HG02588 (cell line): ENCODE data around the gene CCK.

Source experiments
- ATAC-seq: cut with Tn5 transposase; IDR thresholded peaks from one replicate; pipeline ENCODE4 v1.9.1; 2021; ENCODE audit warnings: mild to moderate bottlenecking, moderate library complexity; ENCODE audit not compliant: unreplicated experiment

Gene CCK

GRCh38 chr3:42269647-42270046, 3.7 kb upstream of the CCK start:
- ATAC-seq = no peak

GRCh38 chr3:42267878-42268277, 1.9 kb upstream of the CCK start:
- no peak for ATAC-seq

DNA sequence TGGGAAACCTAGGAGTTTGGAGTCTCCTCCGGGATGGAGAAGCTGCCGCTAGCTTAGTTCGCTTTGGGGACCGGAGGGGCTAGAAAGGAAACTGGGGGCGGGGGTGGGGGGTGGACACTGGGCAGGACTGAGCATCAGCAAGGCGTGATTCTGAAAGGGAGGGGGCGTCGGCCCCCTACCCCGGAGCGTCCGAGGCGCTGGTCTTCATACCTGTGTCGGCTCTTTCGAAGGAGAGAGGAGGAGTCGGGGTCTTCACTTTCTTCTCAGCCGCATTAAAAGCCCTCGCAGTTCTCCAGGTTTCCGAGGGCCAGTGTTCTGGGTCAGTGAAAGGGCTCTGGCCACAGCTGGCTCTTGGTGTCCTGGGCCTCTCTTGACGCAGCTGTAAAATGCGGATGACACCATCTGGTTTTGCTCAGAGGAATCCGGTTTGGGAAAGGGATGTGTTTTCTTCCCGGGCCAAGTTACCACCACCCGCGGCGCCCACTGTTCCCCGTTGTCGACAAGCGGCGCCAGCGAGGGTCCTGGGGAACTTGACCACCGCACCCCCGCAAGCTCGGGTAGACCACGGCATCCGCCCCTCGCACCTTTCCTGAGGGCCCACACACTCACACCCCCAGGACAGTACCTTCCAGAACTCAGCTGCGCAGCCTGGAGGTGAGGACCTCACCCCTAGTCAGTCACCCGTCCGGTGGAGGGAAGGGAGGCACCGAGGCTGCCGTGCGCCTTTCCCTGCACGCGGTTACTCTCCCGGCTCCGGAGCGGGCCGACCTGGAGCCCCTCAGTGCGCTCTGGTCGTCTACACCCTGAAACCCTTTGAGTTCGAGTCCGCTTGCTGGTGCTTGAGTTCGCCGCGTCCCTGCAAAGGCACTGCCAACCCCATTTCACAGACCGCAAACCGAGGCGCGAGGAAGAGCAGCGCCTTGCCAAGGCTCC, 660 bp downstream of the CCK start:
- ATAC-seq = no peak

DNA sequence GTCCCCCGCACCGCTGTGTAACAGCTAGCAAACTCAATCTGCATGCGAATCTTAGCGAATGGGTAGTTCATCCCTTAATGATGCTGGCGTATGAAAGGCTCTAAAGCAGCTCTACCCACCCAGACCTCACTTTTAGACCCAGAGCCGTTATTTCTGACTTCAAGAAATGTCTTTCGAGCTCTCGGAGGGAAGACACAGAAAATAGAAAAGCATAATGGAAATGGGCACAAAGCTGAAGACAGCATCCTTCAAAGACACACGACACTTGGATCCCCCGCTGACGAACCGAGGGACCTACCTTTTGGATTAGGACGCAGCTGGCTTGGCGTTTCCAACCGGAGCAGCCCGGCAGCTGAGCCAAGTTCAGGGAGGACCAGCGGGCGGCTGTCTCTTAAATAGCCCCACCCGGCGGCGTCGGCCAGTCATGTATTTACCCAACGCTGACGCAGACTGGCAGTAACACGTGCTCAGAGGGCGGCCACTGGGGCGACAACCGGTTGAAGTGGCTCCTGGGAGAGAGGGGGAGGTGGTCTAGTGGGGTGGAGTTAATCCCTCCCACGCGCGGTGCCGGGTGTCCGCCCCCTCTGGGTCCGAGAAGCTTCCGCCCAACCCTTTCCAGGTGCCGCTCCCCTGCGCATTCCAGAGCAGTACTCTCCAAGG, 1.5 kb downstream of the CCK start:
- ATAC-seq = no peak

- no peak for ATAC-seq
These were observed 2.3 kb downstream of the CCK start for GRCh38 chr3:42263354-42264346.

GRCh38 chr3:42262525-42262924, 3.5 kb downstream of the CCK start:
- no peak for ATAC-seq

DNA sequence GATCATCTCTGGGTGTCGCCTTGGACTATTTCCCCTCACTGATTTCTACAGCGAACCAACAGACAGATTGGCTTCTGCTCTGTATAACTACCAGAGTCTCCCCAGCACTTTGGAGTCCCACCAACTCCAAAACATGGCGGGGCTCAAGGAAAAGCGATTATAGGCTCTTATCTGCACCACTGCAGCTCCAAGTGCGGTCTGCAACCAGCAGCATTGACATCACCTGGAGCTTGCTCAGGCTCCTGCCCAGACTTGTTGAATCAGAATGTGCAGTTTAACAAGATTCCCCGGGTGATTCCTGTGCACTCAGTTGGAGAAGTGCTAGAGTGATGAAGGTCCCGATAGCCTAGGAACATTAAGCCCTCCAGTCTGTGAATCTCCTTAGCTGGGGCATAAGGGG, 9.0 kb downstream of the CCK start:
- no peak for ATAC-seq

- no peak for ATAC-seq
These were observed 9.7 kb downstream of the CCK start for GRCh38 chr3:42256135-42256819.

GRCh38 chr3:42254566-42254965, 11.4 kb downstream of the CCK start:
- no peak for ATAC-seq

- no peak for ATAC-seq
These were observed 15.2 kb downstream of the CCK start for GRCh38 chr3:42250761-42251160.

GRCh38 chr3:42247576-42248027, 18.4 kb downstream of the CCK start:
- ATAC-seq = no peak

GRCh38 chr3:42246091-42246490, 19.9 kb downstream of the CCK start:
- no peak for ATAC-seq

DNA sequence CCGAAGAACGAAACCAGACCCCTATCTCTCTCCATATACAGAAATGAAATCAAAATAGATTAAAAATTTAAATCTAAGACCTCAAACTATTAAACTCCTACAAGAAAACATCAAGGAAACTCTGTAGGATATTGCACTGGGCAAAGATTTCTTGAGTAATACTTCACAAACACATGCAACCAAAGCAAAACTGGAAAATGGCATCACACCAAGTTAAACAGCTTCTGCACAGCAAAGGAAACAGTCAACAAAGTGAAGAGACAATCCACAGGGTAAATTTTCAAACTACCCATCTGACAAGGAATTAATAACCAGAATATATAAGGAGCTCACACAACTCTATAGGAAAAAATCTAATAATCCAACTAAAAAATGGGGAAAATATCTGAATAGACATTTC, 29.4 kb downstream of the CCK start:
- no peak for ATAC-seq

- ATAC-seq = no peak
These were observed 30.5 kb downstream of the CCK start for GRCh38 chr3:42235532-42235931.

DNA sequence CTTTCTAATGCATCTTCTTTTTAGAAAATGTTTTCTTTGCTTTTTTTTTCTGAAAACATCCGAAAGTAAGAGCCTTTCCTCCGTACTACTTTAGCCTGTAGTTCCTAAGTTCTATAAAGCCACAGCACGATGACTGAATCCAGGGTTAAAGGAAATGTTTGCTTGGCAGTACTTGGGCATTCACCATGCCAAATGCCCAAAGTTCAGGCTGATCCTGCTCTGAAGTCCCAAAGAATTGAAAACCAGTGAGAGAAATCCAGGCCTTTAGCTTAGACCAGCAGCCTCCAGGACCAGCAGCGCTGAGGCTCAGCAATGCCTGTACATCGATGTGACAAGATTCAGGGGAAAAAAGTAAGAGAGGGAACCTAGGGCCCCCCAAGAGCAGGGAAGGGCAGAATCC, 35.1 kb downstream of the CCK start:
- no peak for ATAC-seq

DNA sequence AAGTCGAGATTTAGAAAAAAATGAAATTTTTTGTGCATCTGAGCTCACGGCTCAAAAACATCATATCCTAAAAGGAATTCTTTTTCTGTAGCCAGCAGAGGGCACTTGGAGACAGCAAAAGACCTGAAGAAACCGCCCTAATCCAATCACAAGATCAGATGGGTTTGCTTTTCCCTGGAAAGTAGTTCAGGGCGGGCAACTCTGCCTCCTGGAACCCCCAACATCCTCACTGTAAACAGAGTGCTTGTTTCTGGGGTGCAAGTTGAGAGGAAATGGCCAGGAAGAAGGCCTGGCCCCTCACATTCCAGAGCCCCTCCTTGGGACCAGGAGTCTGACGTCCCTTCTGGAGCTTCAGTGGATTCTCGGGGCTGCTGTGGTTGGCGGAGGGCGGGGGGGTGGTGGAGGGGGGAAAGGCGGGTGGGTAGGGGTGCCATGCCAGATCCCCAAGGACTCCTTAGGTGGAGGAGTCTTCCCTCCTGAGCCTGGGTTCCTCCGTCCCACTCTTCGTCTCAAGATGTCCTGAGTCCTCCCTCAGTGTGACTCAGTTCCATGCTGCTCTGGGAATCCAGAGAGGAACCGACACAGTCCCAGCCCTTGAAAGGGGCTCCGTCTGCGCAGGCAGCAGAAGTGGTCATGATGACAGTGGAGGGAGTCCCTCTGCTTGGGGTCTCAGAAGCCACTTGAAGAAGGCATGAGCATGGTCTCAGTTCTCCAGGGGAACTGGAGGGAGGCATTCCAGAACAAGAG, 35.9 kb downstream of the CCK start:
- ATAC-seq = no peak

- no peak for ATAC-seq
These were observed 36.6 kb downstream of the CCK start for GRCh38 chr3:42229266-42229941.

DNA sequence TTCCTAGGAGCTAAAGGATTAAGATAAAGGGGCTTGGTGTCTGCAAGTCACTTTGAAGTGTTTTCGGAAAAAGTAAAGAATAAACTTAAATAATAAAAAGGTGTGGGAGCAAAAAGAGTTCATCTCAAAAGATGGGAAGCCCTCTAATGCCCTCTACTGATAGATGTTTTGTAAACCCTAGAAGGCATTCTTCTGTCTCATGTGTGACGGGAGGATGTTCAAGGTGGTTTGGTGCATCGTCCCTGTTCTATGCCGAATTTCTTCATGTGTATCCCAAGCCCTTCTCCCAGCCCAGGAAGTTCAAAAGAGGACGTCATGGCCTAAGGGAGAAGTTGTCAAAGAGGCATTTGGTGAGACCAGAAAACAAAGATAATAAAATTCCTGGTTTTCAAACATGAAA, 37.2 kb downstream of the CCK start:
- ATAC-seq = no peak
